ENCODE results near the gene MCEE. TPM values are rescaled to one million over a fixed set of nuclear protein-coding genes. Genes with fewer than 3 reads are reported as not detected.
"Not testable (repeated sequence)": the region's sequence is repeated elsewhere in the genome, so short reads cannot be mapped to it uniquely, and the experiment has no call there.

Gene MCEE
- 17.0 to 17.8 TPM (median 17.4 TPM) in 3 replicates for total RNA-seq

GRCh38 chr2:71130152-71130904 is at the start of gene MCEE, which contains the start of gene MPHOSPH10:
Gene MCEE, minus strand, starts transcription at chr2:71130229. Its CDS starts 10 bp downstream, at chr2:71130219.
Gene MPHOSPH10, plus strand, starts transcription at chr2:71130634. Its CDS starts 32 bp downstream, at chr2:71130666.
- DNase-seq (ENCODE audit: low spot score in 2 of 2, unreplicated experiment in 2 of 2): peak; percentile 74 to 90
- no peak within 1 kb of the TSS for H3K27ac Mint-ChIP-seq
- no peaks in the 10 kb centered on the region for H3K36me3 Mint-ChIP-seq
- H3K9me3 Mint-ChIP-seq: no peaks in the 10 kb centered on the region
- H3K4me1 Mint-ChIP-seq: peaks cover 9% of the 10 kb centered on the region
- H3K4me3 Mint-ChIP-seq: no peak within 1 kb of the TSS
- no peaks in the 10 kb centered on the region for H3K27me3 Mint-ChIP-seq (ENCODE audit: low read depth)
- TF ChIP-seq CTCF (IDR thresholded peaks at IDR 0.05; ENCODE audit: unreplicated experiment): no peak

GRCh38 chr2:71178836-71179235 is 48.8 kb upstream of the MCEE start:
- H3K4me1 Mint-ChIP-seq; H3K4me3 Mint-ChIP-seq; H3K36me3 Mint-ChIP-seq; DNase-seq (ENCODE audit: low spot score in 2 of 2, unreplicated experiment in 2 of 2); H3K9me3 Mint-ChIP-seq; H3K27ac Mint-ChIP-seq: not testable (repeated sequence)
- H3K27me3 Mint-ChIP-seq (ENCODE audit: low read depth): peaks cover 21% of the 10 kb centered on the region

- no peak for TF ChIP-seq CTCF (IDR thresholded peaks at IDR 0.05; ENCODE audit: unreplicated experiment)
- no peaks in the 10 kb centered on the region for H3K4me1 Mint-ChIP-seq
- no peak overlapping the region for H3K4me3 Mint-ChIP-seq
- peaks cover 29% of the 10 kb centered on the region for H3K27me3 Mint-ChIP-seq (ENCODE audit: low read depth)
- H3K9me3 Mint-ChIP-seq: no peaks in the 10 kb centered on the region
- no peaks in the 10 kb centered on the region for H3K36me3 Mint-ChIP-seq
- no peak for DNase-seq (ENCODE audit: low spot score in 2 of 2, unreplicated experiment in 2 of 2)
- H3K27ac Mint-ChIP-seq: no peak overlapping the region
Observed at GRCh38 chr2:71174207-71174606, 44.2 kb upstream of the MCEE start.

DNA sequence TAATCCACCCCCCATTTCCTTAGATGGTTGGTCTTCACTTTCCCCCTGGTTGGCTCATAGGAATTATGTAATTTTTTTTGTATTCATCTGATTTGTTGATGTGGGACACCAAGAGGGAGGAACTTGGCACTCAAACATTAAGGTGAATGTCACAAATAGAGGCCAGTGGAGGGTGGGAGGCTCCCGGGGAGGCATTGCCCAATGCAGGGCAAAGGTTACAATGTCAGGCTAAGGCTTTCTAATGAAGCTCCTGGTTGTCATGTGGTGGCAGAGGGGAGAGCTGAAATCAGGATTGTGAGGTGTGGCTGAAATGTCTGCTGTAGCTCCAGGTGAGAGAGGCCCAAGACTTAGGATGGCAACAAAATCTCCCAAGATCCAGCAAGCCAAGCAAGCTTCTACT is 43.1 kb upstream of the MCEE start:
- H3K9me3 Mint-ChIP-seq: no peaks in the 10 kb centered on the region
- H3K27me3 Mint-ChIP-seq (ENCODE audit: low read depth): peaks cover 21% of the 10 kb centered on the region
- H3K4me1 Mint-ChIP-seq: no peaks in the 10 kb centered on the region
- H3K4me3 Mint-ChIP-seq: no peak overlapping the region
- no peak for DNase-seq (ENCODE audit: low spot score in 2 of 2, unreplicated experiment in 2 of 2)
- no peaks in the 10 kb centered on the region for H3K36me3 Mint-ChIP-seq
- TF ChIP-seq CTCF (IDR thresholded peaks at IDR 0.05; ENCODE audit: unreplicated experiment): no peak
- H3K27ac Mint-ChIP-seq: no peak overlapping the region

GRCh38 chr2:71166812-71167211 is 36.8 kb upstream of the MCEE start:
- H3K36me3 Mint-ChIP-seq: no peaks in the 10 kb centered on the region
- no peaks in the 10 kb centered on the region for H3K4me1 Mint-ChIP-seq
- H3K4me3 Mint-ChIP-seq: no peak overlapping the region
- TF ChIP-seq CTCF (IDR thresholded peaks at IDR 0.05; ENCODE audit: unreplicated experiment): no peak
- H3K27me3 Mint-ChIP-seq (ENCODE audit: low read depth): peaks cover 29% of the 10 kb centered on the region
- no peak overlapping the region for H3K27ac Mint-ChIP-seq
- DNase-seq (ENCODE audit: low spot score in 2 of 2, unreplicated experiment in 2 of 2): no peak
- no peaks in the 10 kb centered on the region for H3K9me3 Mint-ChIP-seq

DNA sequence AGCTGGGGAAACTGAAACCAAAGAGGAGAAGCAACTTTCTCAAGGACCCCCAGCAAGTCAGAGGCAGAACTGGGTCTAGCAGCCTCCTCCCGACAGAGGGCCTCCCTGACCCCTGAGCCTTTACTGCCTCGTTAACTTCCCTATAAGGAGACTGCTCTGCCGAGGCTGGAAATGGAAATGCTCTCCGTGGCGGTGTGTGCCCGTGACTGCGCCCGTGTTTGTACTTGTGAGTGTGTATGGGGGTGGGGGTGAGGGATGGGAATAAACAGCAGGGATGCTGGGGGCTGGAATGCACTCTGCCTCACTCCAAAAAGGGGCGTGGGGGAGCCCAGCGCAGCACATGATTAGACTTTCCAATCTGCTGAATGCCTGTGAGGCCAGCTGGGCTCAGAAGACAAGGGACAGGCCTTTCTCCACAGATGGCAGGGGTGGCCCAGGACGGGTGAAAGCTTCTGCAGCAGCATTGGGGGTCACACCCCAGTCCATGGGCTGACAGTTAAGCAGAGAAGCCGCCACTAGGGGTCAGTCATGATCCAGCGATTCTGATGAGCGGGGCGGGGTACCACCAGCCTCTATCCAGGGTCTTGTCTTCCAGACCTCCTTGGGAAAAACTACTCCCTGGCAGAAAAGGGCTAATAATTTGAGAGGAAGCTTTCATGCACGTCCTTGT is 27.2 kb upstream of the MCEE start:
- Mint-ChIP-seq H3K27ac (no peak overlapping the region), H3K36me3 (no peaks in the 10 kb centered on the region), H3K4me1 (peaks cover 6% of the 10 kb centered on the region), H3K4me3 (no peak overlapping the region), H3K27me3 (ENCODE audit: low read depth) (peaks cover 31% of the 10 kb centered on the region), H3K9me3 (no peaks in the 10 kb centered on the region)
- peak; percentile 62 for TF ChIP-seq CTCF (IDR thresholded peaks at IDR 0.05; ENCODE audit: unreplicated experiment)
- peak; percentile 48 to 80 for DNase-seq (ENCODE audit: low spot score in 2 of 2, unreplicated experiment in 2 of 2)
